COLO829 (cell line): ENCODE results near the gene TBRG4.

Source experiments
- DNase-seq: peaks from one replicate; pipeline ENCODE4 v3.0.0; 2012; ENCODE audit warnings: low spot score

The TBRG4 gene

GRCh38 chr7:45143616-45144015, 32.1 kb upstream of the TBRG4 start:
- no peak for DNase-seq

- no peak for DNase-seq
Measured at GRCh38 chr7:45140827-45141226, 29.3 kb upstream of the TBRG4 start.

- DNase-seq: no peak
Measured at GRCh38 chr7:45138433-45139267, 27.2 kb upstream of the TBRG4 start.

- peak; percentile 96 for DNase-seq
Measured at GRCh38 chr7:45136106-45137060, 24.9 kb upstream of the TBRG4 start.

- DNase-seq: no peak
Measured at GRCh38 chr7:45133877-45134276, 22.4 kb upstream of the TBRG4 start.

GRCh38 chr7:45133352-45133751, 21.9 kb upstream of the TBRG4 start:
- DNase-seq: no peak

GRCh38 chr7:45132708-45133320, 21.3 kb upstream of the TBRG4 start:
- no peak for DNase-seq

GRCh38 chr7:45131891-45132290, 20.4 kb upstream of the TBRG4 start:
- DNase-seq: no peak

- no peak for DNase-seq
Measured at GRCh38 chr7:45130910-45131309, 19.4 kb upstream of the TBRG4 start.

GRCh38 chr7:45129906-45130305, 18.4 kb upstream of the TBRG4 start:
- DNase-seq: no peak

- no peak for DNase-seq
Measured at GRCh38 chr7:45129181-45129800, 17.8 kb upstream of the TBRG4 start.

- DNase-seq: no peak
Measured at GRCh38 chr7:45126920-45127319, 15.4 kb upstream of the TBRG4 start.

GRCh38 chr7:45126201-45126600, 14.7 kb upstream of the TBRG4 start:
- DNase-seq: no peak

GRCh38 chr7:45125193-45125904, 13.9 kb upstream of the TBRG4 start:
- DNase-seq: no peak

GRCh38 chr7:45123913-45124710, 12.6 kb upstream of the TBRG4 start:
- no peak for DNase-seq

- no peak for DNase-seq
Measured at GRCh38 chr7:45122975-45123860, 11.7 kb upstream of the TBRG4 start.

- no peak for DNase-seq
Measured at GRCh38 chr7:45119550-45119949, 8.1 kb upstream of the TBRG4 start.

- no peak for DNase-seq
Measured at GRCh38 chr7:45118889-45119331, 7.4 kb upstream of the TBRG4 start.

- no peak for DNase-seq
Measured at GRCh38 chr7:45118292-45118691, 6.8 kb upstream of the TBRG4 start.
